ENCODE data around the gene FOSL1. TPM values are rescaled to one million over a fixed set of nuclear protein-coding genes. Genes with fewer than 3 reads are reported as not detected.

FOSL1 gene
- total and polyA plus RNA-seq, 2 of the 13 experiments (the other 11 are each of a cell fraction or from before 2014, with no cell fraction given): 4.0 to 4.1 TPM

DNA sequence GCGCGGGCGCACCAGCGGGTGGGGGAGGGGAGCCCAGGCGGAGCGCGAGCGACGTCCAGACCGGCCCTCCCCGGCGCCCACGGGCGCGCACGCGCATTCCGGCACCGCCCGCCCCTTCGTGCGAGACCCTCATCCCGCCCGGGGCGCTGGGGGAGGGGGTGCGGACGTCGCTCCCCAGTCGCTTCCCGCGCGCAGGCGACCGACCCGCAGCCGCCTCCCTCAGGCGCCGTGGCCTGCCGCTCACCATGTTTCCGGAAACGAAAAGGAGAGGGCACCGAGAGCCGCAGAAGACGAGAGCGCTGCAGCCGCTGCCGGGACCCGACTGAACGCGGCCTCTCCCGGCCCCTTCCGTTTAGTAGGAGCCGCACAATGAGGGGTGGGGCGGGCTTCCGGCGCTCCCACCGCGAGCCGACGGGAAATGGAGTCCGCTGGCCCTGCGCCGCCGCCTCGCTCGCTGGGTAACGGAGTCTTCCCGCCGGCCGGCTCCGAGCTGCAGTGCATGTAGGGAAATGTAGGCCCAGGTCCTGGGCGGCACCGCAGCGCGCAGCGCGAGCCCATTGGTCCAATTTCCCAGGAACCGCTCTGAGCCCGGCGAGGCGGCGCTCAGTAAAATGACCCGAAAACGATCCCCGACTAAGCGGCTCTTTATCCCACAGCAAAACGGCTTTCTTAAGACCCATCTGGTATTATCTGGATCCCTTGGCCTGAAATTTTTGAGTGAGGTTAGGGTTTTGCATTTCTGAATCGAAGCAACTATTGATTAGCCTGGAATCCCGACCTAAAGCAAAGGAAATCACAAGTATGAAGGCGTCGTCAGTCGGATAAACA lies 42.1 kb downstream of the FOSL1 start, which contains the start of gene CFL1 (continued):
- peak; percentile 78; the same call in 1 of the 2 replicates for TF ChIP-seq ZFP36L1 (CRISPR knock-in tag; IDR thresholded peaks at IDR 0.05)
- TF ChIP-seq, protein P1, sequence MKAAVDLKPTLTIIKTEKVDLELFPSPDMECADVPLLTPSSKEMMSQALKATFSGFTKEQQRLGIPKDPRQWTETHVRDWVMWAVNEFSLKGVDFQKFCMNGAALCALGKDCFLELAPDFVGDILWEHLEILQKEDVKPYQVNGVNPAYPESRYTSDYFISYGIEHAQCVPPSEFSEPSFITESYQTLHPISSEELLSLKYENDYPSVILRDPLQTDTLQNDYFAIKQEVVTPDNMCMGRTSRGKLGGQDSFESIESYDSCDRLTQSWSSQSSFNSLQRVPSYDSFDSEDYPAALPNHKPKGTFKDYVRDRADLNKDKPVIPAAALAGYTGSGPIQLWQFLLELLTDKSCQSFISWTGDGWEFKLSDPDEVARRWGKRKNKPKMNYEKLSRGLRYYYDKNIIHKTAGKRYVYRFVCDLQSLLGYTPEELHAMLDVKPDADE (CRISPR knock-in tag; IDR thresholded peaks at IDR 0.05): no peak
- TF ChIP-seq TCF7L2 (IDR thresholded peaks at IDR 0.05; ENCODE audit: low read depth, low read length): no peak
- TF ChIP-seq SAP130 (CRISPR knock-in tag; IDR thresholded peaks at IDR 0.05; ENCODE audit: low read depth): peak; percentile 93
- TF ChIP-seq, protein P2, sequence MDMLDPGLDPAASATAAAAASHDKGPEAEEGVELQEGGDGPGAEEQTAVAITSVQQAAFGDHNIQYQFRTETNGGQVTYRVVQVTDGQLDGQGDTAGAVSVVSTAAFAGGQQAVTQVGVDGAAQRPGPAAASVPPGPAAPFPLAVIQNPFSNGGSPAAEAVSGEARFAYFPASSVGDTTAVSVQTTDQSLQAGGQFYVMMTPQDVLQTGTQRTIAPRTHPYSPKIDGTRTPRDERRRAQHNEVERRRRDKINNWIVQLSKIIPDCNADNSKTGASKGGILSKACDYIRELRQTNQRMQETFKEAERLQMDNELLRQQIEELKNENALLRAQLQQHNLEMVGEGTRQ (IDR thresholded peaks at IDR 0.05; ENCODE audit: low read depth, low read length): no peak
- TF ChIP-seq, protein P2 (CRISPR knock-in tag; IDR thresholded peaks at IDR 0.05; ENCODE audit: borderline replicate concordance): peak; percentile 24; the same call in 1 of the 2 replicates
- 0 out of 2 replicates have a peak, but pooled peaks have one; percentile 72 for TF ChIP-seq ZNF749 (CRISPR knock-in tag; IDR thresholded peaks at IDR 0.05; ENCODE audit: borderline replicate concordance)
- TF ChIP-seq FOXO1 (CRISPR knock-in tag; IDR thresholded peaks at IDR 0.05): 0 out of 2 replicates have a peak, but pooled peaks have one; percentile 65
- TF ChIP-seq POLR2G (IDR thresholded peaks at IDR 0.05; ENCODE audit: low read depth, low read length): peak; percentile 100
- TF ChIP-seq, protein P3, sequence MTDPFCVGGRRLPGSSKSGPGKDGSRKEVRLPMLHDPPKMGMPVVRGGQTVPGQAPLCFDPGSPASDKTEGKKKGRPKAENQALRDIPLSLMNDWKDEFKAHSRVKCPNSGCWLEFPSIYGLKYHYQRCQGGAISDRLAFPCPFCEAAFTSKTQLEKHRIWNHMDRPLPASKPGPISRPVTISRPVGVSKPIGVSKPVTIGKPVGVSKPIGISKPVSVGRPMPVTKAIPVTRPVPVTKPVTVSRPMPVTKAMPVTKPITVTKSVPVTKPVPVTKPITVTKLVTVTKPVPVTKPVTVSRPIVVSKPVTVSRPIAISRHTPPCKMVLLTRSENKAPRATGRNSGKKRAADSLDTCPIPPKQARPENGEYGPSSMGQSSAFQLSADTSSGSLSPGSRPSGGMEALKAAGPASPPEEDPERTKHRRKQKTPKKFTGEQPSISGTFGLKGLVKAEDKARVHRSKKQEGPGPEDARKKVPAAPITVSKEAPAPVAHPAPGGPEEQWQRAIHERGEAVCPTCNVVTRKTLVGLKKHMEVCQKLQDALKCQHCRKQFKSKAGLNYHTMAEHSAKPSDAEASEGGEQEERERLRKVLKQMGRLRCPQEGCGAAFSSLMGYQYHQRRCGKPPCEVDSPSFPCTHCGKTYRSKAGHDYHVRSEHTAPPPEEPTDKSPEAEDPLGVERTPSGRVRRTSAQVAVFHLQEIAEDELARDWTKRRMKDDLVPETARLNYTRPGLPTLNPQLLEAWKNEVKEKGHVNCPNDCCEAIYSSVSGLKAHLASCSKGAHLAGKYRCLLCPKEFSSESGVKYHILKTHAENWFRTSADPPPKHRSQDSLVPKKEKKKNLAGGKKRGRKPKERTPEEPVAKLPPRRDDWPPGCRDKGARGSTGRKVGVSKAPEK (CRISPR knock-in tag; IDR thresholded peaks at IDR 0.05; ENCODE audit: borderline replicate concordance): no peak
- TF ChIP-seq GABPA (IDR thresholded peaks at IDR 0.05; ENCODE audit: low read depth, low read length): no peak
- TF ChIP-seq GABPA (CRISPR knock-in tag; IDR thresholded peaks at IDR 0.05; ENCODE audit: low read depth): peak; percentile 95
- TF ChIP-seq, protein P4, sequence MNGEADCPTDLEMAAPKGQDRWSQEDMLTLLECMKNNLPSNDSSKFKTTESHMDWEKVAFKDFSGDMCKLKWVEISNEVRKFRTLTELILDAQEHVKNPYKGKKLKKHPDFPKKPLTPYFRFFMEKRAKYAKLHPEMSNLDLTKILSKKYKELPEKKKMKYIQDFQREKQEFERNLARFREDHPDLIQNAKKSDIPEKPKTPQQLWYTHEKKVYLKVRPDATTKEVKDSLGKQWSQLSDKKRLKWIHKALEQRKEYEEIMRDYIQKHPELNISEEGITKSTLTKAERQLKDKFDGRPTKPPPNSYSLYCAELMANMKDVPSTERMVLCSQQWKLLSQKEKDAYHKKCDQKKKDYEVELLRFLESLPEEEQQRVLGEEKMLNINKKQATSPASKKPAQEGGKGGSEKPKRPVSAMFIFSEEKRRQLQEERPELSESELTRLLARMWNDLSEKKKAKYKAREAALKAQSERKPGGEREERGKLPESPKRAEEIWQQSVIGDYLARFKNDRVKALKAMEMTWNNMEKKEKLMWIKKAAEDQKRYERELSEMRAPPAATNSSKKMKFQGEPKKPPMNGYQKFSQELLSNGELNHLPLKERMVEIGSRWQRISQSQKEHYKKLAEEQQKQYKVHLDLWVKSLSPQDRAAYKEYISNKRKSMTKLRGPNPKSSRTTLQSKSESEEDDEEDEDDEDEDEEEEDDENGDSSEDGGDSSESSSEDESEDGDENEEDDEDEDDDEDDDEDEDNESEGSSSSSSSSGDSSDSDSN (CRISPR knock-in tag; IDR thresholded peaks at IDR 0.05): no peak; the same call in 1 of the 2 replicates
- TF ChIP-seq ZNF670 (CRISPR knock-in tag; IDR thresholded peaks at IDR 0.05; ENCODE audit: borderline replicate concordance): 0 out of 2 replicates have a peak, but pooled peaks have one; percentile 62
- 0 out of 2 replicates have a peak, but pooled peaks have one; percentile 4 for TF ChIP-seq KAT7 (CRISPR knock-in tag; IDR thresholded peaks at IDR 0.05; ENCODE audit: borderline replicate concordance)
- TF ChIP-seq ZNF383 (CRISPR knock-in tag; IDR thresholded peaks at IDR 0.05; ENCODE audit: borderline replicate concordance): peak; percentile 62; the same call in 1 of the 2 replicates
- TF ChIP-seq ZNF7 (CRISPR knock-in tag; IDR thresholded peaks at IDR 0.05): no peak
- 0 out of 2 replicates have a peak, but pooled peaks have one; percentile 39 for TF ChIP-seq MIER2 (CRISPR knock-in tag; IDR thresholded peaks at IDR 0.05)
- TF ChIP-seq DR1 (CRISPR knock-in tag; IDR thresholded peaks at IDR 0.05): peak; percentile 89
- no peak for TF ChIP-seq ZNF468 (CRISPR knock-in tag; IDR thresholded peaks at IDR 0.05)
- TF ChIP-seq ZNF839 (CRISPR knock-in tag; IDR thresholded peaks at IDR 0.05; ENCODE audit: borderline replicate concordance): 0 out of 2 replicates have a peak, but pooled peaks have one; percentile 50
